Liver (tissue), 9 donors: ENCODE results near the gene RAB29. TPM values are rescaled to one million over a fixed set of nuclear protein-coding genes. Genes with fewer than 3 reads are reported as not detected.
"Not testable (repeated sequence)": the region's sequence is repeated elsewhere in the genome, so short reads cannot be mapped to it uniquely, and the experiment has no call there.

ENCODE experiments used
- DNase-seq: peaks from one replicate; pipeline ENCODE4 v3.0.0-alpha.2; 2017; ENCODE audit warnings: low spot score
- H3K27ac ChIP-seq, 2 donors: one replicate each; pipeline ENCODE4 v1.7.0; 2013; ENCODE audit warnings: inconsistent platforms in 2 of 2, low read length in 2 of 2, control low read depth in 1 of 2, low read depth in 1 of 2, mild to moderate bottlenecking in 1 of 2
- H3K27me3 ChIP-seq, 4 donors: one replicate each; pipeline versions ENCODE4 v1.6.1 to v1.7.0; 2013; ENCODE audit warnings: low read length in 3 of 4, inconsistent platforms in 1 of 4, mild to moderate bottlenecking in 1 of 4, moderate library complexity in 1 of 4; ENCODE audit not compliant: control insufficient read depth in 4 of 4, insufficient read depth in 4 of 4
- H3K36me3 ChIP-seq, 4 donors: one replicate each; pipeline versions ENCODE4 v1.6.1 to v1.7.0; 2013; ENCODE audit warnings: low read length in 3 of 4, mild to moderate bottlenecking in 3 of 4, low read depth in 1 of 4, moderate library complexity in 1 of 4; ENCODE audit not compliant: control insufficient read depth in 4 of 4, insufficient read depth in 3 of 4
- H3K4me1 ChIP-seq, 4 donors: one replicate each; pipeline versions ENCODE4 v1.6.1 to v1.7.0; 2013; ENCODE audit warnings: low read length in 3 of 4, mild to moderate bottlenecking in 3 of 4, moderate library complexity in 1 of 4; ENCODE audit not compliant: control insufficient read depth in 4 of 4, insufficient read depth in 4 of 4
- H3K4me3 ChIP-seq, 3 donors: one replicate each; pipeline versions ENCODE4 v1.6.1 to v1.7.0; 2013; ENCODE audit warnings: low read length in 3 of 3, control low read depth in 1 of 3, low read depth in 1 of 3, mild to moderate bottlenecking in 1 of 3
- H3K9ac ChIP-seq, 2 donors: one replicate each; pipeline ENCODE4 v1.7.0; 2013; ENCODE audit warnings: low read length in 2 of 2, mild to moderate bottlenecking in 2 of 2, moderate library complexity in 2 of 2, control low read depth in 1 of 2, low read depth in 1 of 2
- H3K9me3 ChIP-seq, 4 donors: one replicate each; pipeline versions ENCODE4 v1.6.1 to v1.7.0; 2013; ENCODE audit warnings: low read length in 3 of 4; ENCODE audit not compliant: control insufficient read depth in 4 of 4
- EGR1 ChIP-seq, 2 donors: IDR thresholded peaks; 2 replicates each; pipeline ENCODE4 v1.6.1; 2016 to 2018; ENCODE audit warnings: antibody characterized with exemption in 2 of 2, low read depth in 2 of 2
- FOXA1 ChIP-seq: IDR thresholded peaks from 2 replicates; pipeline ENCODE4 v1.6.1; 2016; ENCODE audit warnings: antibody characterized with exemption
- FOXA2 ChIP-seq: IDR thresholded peaks from 2 replicates; pipeline ENCODE4 v1.6.1; 2016; ENCODE audit warnings: antibody characterized with exemption
- GABPA ChIP-seq, 2 donors: IDR thresholded peaks in 1 of 2; conservative IDR thresholded peaks in 1 of 2; 2 replicates each; pipeline ENCODE4 v1.6.1; 2016; ENCODE audit warnings: antibody characterized with exemption in 2 of 2, mild to moderate bottlenecking in 1 of 2, moderate library complexity in 1 of 2
- HNF4A ChIP-seq, 2 donors: conservative IDR thresholded peaks; 2 replicates each; pipeline ENCODE4 v1.6.1; 2016; ENCODE audit warnings: antibody characterized with exemption in 2 of 2, mild to moderate bottlenecking in 2 of 2
- HNF4G ChIP-seq: IDR thresholded peaks from 2 replicates; pipeline ENCODE4 v1.6.1; 2016; ENCODE audit warnings: antibody characterized with exemption
- JUND ChIP-seq, 2 donors: IDR thresholded peaks; 2 replicates each; pipeline ENCODE4 v1.6.1; 2016; ENCODE audit warnings: antibody characterized with exemption in 2 of 2
- NR2F2 ChIP-seq: IDR thresholded peaks from 2 replicates; pipeline ENCODE4 v1.6.1; 2016; ENCODE audit warnings: antibody characterized with exemption
- RAD21 ChIP-seq, 2 donors: IDR thresholded peaks; 2 replicates each; pipeline ENCODE4 v1.6.1; 2016; ENCODE audit warnings: antibody characterized with exemption in 2 of 2, mild to moderate bottlenecking in 2 of 2
- RXRA ChIP-seq, 2 donors: IDR thresholded peaks; 2 replicates each; pipeline ENCODE4 v1.6.1; 2017 to 2018; ENCODE audit warnings: antibody characterized with exemption in 2 of 2, mild to moderate bottlenecking in 1 of 2
- SP1 ChIP-seq: IDR thresholded peaks from 2 replicates; pipeline ENCODE4 v1.6.1; 2018; ENCODE audit warnings: antibody characterized with exemption, mild to moderate bottlenecking
- TAF1 ChIP-seq: conservative IDR thresholded peaks from 2 replicates; pipeline ENCODE4 v1.6.1; 2016; ENCODE audit warnings: antibody characterized with exemption, mild to moderate bottlenecking
- YY1 ChIP-seq: IDR thresholded peaks from 2 replicates; pipeline ENCODE4 v1.6.1; 2016; ENCODE audit warnings: antibody characterized with exemption, mild to moderate bottlenecking
- WGBS: extraction: QIAGEN DNeasy Blood & Tissue Kit; methylation state at CpG from one replicate; pipeline ENCODE4 v1.1.7; 2013; 5-methylcytosine and 5-hydroxymethylcytosine counted together
- polyA plus RNA-seq, 2 donors: library from polyadenylated mRNA; stranded (reverse) in 1 of 2; unstranded in 1 of 2; fragments of 200-250 nt in 1 of 2; fragments of >200 nt in 1 of 2; fragmentation: Nextera tagmentation in 1 of 2; extraction: Ambion mirVana in 1 of 2; gene quantifications; one replicate each; pipeline versions ENCODE4 v1.2.1 to v1.2.3, GENCODE V29; 2013 to 2015
- total RNA-seq, 2 donors: library from RNA; depleted of rRNA; stranded (reverse); fragments of >200 nt; gene quantifications; one replicate each; pipeline ENCODE4 v1.2.3, GENCODE V29; 2014
- TF ChIP-seq, protein P1 (sequence below): IDR thresholded peaks from 2 replicates; pipeline ENCODE4 v1.6.1; 2016; ENCODE audit warnings: antibody characterized with exemption
- TF ChIP-seq, protein P2 (sequence below): fragments of 150-350 bp; IDR thresholded peaks from 2 replicates; pipeline ENCODE4 v1.5.1; 2017; ENCODE audit warnings: improper control_type of control experiment, low read depth, low read length; ENCODE audit not compliant: missing input control
- TF ChIP-seq, protein P3 (sequence below): IDR thresholded peaks from 2 replicates; pipeline ENCODE4 v1.6.1; 2016; ENCODE audit warnings: antibody characterized with exemption, mild to moderate bottlenecking
- TF ChIP-seq, protein P4 (sequence below): IDR thresholded peaks from 2 replicates; pipeline ENCODE4 v1.6.1; 2016; ENCODE audit warnings: antibody characterized with exemption
- TF ChIP-seq, protein P5 (sequence below): IDR thresholded peaks from 2 replicates; pipeline ENCODE4 v1.6.1; 2016; ENCODE audit warnings: antibody characterized with exemption
- donor health status: healthy.
- donor health status: healthy.
- donor health status: healthy.
- donor health status: healthy.
- donor health status: healthy.

Gene RAB29
- total and polyA plus RNA-seq, 4 donors, result 11.0 to 25.0 (median 16.0) TPM

DNA sequence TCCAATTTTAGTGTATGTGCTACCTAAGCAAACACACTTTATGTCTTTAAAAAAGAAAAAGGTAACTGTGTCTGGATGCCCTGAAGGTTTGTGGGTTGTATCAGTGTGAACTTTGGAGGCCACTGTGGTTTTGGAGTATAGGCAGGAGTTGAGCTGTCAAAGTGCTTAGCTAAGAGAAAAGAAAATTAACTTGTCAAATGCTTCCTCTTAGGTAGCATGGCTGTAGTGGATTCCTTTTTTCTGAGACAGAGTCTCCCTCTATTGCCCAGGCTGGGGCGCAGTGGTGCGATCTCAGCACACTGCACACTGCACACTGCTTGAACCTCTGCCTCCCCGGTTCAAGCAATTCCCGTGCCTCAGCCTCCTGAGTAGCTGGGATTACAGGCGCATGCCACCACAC lies 48.9 kb upstream of the RAB29 start:
- DNase-seq, result no peak
- H3K9ac ChIP-seq, result no peak overlapping the region
- TF ChIP-seq, protein P1, sequence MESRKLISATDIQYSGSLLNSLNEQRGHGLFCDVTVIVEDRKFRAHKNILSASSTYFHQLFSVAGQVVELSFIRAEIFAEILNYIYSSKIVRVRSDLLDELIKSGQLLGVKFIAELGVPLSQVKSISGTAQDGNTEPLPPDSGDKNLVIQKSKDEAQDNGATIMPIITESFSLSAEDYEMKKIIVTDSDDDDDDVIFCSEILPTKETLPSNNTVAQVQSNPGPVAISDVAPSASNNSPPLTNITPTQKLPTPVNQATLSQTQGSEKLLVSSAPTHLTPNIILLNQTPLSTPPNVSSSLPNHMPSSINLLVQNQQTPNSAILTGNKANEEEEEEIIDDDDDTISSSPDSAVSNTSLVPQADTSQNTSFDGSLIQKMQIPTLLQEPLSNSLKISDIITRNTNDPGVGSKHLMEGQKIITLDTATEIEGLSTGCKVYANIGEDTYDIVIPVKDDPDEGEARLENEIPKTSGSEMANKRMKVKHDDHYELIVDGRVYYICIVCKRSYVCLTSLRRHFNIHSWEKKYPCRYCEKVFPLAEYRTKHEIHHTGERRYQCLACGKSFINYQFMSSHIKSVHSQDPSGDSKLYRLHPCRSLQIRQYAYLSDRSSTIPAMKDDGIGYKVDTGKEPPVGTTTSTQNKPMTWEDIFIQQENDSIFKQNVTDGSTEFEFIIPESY, result no peak
- TF ChIP-seq, protein P2, sequence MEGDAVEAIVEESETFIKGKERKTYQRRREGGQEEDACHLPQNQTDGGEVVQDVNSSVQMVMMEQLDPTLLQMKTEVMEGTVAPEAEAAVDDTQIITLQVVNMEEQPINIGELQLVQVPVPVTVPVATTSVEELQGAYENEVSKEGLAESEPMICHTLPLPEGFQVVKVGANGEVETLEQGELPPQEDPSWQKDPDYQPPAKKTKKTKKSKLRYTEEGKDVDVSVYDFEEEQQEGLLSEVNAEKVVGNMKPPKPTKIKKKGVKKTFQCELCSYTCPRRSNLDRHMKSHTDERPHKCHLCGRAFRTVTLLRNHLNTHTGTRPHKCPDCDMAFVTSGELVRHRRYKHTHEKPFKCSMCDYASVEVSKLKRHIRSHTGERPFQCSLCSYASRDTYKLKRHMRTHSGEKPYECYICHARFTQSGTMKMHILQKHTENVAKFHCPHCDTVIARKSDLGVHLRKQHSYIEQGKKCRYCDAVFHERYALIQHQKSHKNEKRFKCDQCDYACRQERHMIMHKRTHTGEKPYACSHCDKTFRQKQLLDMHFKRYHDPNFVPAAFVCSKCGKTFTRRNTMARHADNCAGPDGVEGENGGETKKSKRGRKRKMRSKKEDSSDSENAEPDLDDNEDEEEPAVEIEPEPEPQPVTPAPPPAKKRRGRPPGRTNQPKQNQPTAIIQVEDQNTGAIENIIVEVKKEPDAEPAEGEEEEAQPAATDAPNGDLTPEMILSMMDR, result no peak
- TF ChIP-seq YY1, result no peak
- no peak for TF ChIP-seq NR2F2
- TF ChIP-seq GABPA (IDR thresholded peaks at IDR 0.05 in 1 of 2, conservative IDR thresholded peaks at IDR 0.05 in 1 of 2), result no peak
- no peak for TF ChIP-seq RXRA (IDR thresholded peaks at IDR 0.05)
- no peak for TF ChIP-seq HNF4A (conservative IDR thresholded peaks at IDR 0.05)
- TF ChIP-seq HNF4G, result no peak
- TF ChIP-seq, protein P3, sequence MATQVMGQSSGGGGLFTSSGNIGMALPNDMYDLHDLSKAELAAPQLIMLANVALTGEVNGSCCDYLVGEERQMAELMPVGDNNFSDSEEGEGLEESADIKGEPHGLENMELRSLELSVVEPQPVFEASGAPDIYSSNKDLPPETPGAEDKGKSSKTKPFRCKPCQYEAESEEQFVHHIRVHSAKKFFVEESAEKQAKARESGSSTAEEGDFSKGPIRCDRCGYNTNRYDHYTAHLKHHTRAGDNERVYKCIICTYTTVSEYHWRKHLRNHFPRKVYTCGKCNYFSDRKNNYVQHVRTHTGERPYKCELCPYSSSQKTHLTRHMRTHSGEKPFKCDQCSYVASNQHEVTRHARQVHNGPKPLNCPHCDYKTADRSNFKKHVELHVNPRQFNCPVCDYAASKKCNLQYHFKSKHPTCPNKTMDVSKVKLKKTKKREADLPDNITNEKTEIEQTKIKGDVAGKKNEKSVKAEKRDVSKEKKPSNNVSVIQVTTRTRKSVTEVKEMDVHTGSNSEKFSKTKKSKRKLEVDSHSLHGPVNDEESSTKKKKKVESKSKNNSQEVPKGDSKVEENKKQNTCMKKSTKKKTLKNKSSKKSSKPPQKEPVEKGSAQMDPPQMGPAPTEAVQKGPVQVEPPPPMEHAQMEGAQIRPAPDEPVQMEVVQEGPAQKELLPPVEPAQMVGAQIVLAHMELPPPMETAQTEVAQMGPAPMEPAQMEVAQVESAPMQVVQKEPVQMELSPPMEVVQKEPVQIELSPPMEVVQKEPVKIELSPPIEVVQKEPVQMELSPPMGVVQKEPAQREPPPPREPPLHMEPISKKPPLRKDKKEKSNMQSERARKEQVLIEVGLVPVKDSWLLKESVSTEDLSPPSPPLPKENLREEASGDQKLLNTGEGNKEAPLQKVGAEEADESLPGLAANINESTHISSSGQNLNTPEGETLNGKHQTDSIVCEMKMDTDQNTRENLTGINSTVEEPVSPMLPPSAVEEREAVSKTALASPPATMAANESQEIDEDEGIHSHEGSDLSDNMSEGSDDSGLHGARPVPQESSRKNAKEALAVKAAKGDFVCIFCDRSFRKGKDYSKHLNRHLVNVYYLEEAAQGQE, result no peak
- TF ChIP-seq RAD21 (IDR thresholded peaks at IDR 0.05), result no peak
- TF ChIP-seq TAF1, result no peak
- TF ChIP-seq, protein P4, sequence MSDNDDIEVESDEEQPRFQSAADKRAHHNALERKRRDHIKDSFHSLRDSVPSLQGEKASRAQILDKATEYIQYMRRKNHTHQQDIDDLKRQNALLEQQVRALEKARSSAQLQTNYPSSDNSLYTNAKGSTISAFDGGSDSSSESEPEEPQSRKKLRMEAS, result no peak
- no peak for TF ChIP-seq FOXA1
- no peak for TF ChIP-seq JUND (IDR thresholded peaks at IDR 0.05)
- TF ChIP-seq, protein P5, sequence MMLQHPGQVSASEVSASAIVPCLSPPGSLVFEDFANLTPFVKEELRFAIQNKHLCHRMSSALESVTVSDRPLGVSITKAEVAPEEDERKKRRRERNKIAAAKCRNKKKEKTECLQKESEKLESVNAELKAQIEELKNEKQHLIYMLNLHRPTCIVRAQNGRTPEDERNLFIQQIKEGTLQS, result no peak
- no peak for TF ChIP-seq FOXA2
- TF ChIP-seq SP1, result no peak
- no peak for TF ChIP-seq EGR1 (IDR thresholded peaks at IDR 0.05; ENCODE audit: low read depth in 2 of 2)
- H3K9me3 ChIP-seq, result no peaks in the 10 kb centered on the region
- H3K4me3 ChIP-seq, result no peak overlapping the region
- H3K27ac ChIP-seq, result no peak overlapping the region
- 95% methylated on average over 5 of the region's 5 CpGs for WGBS
- H3K4me1 ChIP-seq, result peaks cover 0 to 5% (median 0%) of the 10 kb centered on the region in 4 donors
- no peaks in the 10 kb centered on the region for H3K36me3 ChIP-seq
- no peaks in the 10 kb centered on the region for H3K27me3 ChIP-seq

DNA sequence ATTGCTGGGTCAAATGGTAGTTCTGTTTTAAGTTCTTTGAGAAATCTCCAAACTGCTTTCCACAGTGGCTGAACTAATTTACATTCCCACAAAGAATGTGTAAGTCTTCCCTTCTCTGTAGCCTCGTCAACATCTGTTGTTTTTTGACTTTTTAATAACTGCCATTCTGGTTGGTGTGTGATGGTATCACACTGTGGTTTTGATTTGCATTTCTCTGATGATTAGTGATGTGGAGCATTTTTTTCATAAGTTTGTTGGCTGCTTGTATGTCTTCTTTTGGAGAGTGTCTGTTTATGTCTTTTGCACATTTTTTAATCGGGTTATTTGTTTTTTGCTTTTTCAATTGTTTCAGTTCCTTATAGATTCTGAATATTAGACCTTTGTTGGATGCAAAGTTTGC lies 48.0 kb upstream of the RAB29 start:
- H3K9ac ChIP-seq, DNase-seq, H3K4me1 ChIP-seq, H3K4me3 ChIP-seq, H3K27me3 ChIP-seq, H3K36me3 ChIP-seq, H3K27ac ChIP-seq, H3K9me3 ChIP-seq: not testable (repeated sequence)
- 91% methylated on average over 2 of the region's 2 CpGs for WGBS
